ENCODE measurements around the gene TMEM167A. TPM values are rescaled to one million over a fixed set of nuclear protein-coding genes. Genes with fewer than 3 reads are reported as not detected.

Gene TMEM167A
- total RNA-seq, 1 experiment from 2014 or later = 144 TPM

DNA sequence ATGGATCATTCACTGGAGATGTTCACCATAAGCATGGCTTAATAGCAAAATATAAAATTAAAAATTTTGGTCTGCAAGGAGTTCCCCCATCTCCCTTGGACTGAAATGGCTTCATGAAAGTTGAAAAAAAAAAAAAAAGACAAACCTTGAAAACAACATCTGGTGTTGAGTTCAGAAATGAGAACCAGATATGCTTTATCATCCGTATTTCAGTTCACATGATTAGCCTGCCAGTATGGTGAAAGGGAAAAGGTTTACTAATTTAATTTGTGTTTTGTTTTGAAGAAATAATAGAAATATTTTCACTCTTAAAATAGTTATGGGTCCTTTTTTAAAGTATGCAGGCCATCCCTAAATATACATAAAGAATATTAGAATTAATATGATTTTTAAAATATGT, 67.8 kb downstream of the TMEM167A start:
- H3K4me1 ChIP-seq (replicated peaks) = no peaks in the 10 kb centered on the region
- no peak overlapping the region for H3K4me3 ChIP-seq
- no peak overlapping the region for H3K27ac ChIP-seq
- no peaks in the 10 kb centered on the region for H3K36me3 ChIP-seq
- H3K9me3 ChIP-seq (replicated peaks) = no peaks in the 10 kb centered on the region
- DNase-seq (ENCODE audit: low read depth in 1 of 2, low spot score in 2 of 2) = no peak
- H3K27me3 ChIP-seq (replicated peaks) = no peaks in the 10 kb centered on the region

DNA sequence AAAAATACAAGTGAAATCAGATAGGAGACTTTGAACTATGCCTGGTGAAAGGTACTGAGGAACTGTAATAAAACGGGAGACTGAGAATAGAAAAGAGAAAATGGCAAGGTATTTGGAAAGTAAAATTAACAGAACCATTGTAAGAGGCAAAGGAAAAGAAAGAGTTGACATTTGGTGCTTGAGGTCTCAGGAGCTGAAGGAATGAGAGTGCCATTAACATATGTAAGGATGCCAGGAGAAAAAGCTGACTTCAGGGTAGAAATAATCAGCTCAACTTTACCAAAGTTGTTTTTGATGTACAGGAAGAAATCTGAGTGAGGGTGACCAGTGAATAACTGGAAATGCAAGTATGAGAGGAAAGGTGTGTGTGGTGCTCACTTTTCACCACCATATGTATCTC, 69.4 kb downstream of the TMEM167A start:
- H3K27me3 ChIP-seq (replicated peaks) = no peaks in the 10 kb centered on the region
- H3K36me3 ChIP-seq = no peaks in the 10 kb centered on the region
- DNase-seq (ENCODE audit: low read depth in 1 of 2, low spot score in 2 of 2) = no peak
- H3K27ac ChIP-seq = no peak overlapping the region
- H3K4me3 ChIP-seq = no peak overlapping the region
- no peaks in the 10 kb centered on the region for H3K4me1 ChIP-seq (replicated peaks)
- H3K9me3 ChIP-seq (replicated peaks) = no peaks in the 10 kb centered on the region

DNA sequence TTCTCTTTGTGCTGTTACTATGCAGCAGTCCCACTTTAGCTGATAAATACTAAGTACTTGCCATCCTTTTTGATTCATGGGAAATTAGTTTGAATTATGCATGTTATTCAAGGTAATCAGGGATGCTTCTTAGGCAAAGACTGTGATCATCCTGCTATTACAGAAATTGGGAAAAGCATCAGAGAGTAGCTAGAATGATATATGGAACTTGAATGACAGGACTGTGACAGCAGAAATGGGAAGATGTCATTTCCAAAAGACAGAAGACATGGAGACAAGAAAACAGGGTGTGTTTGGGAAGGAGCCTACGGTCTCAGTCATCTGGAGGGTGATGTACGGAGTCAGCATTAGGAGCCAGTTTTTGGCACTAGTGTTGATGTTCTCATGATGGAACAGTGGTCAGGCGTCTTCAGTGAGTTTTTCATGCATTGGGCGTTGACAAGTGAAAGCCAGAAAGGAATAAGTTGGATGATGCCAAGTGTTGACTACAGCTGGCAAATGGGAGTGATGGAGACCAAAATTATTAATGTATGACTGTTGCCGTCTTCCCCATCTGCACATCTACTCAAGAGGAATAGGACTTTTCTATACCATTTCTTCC, 70.4 kb downstream of the TMEM167A start:
- Histone ChIP-seq H3K4me3 (no peak overlapping the region), H3K27ac (no peak overlapping the region), H3K4me1 (replicated peaks) (no peaks in the 10 kb centered on the region), H3K9me3 (replicated peaks) (no peaks in the 10 kb centered on the region), H3K36me3 (no peaks in the 10 kb centered on the region), H3K27me3 (replicated peaks) (no peaks in the 10 kb centered on the region)
- no peak for DNase-seq (ENCODE audit: low read depth in 1 of 2, low spot score in 2 of 2)

DNA sequence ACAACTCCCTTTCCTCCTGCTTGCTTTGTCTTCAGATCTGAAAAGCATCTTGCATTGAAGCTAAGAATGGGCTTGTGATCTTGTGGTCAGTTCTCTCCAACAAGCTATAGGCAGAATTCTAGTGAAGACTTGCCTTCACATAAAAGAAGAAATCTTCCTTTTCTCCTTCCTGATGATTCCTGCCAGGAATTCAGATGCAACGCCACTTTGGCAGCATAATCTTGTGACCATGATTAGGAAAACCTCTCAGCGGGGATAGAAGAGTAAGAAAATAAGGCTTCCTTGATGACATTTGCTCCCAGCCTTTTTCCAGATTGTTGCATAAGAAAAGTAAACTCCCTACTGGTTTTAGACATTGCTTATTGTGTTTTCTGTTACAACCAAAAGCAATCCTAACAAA, 73.4 kb downstream of the TMEM167A start:
- H3K27ac ChIP-seq = no peak overlapping the region
- H3K4me3 ChIP-seq = no peak overlapping the region
- no peak for DNase-seq (ENCODE audit: low read depth in 1 of 2, low spot score in 2 of 2)
- H3K9me3 ChIP-seq (replicated peaks) = no peaks in the 10 kb centered on the region
- no peaks in the 10 kb centered on the region for H3K36me3 ChIP-seq
- no peaks in the 10 kb centered on the region for H3K27me3 ChIP-seq (replicated peaks)
- H3K4me1 ChIP-seq (replicated peaks) = peaks cover 14% of the 10 kb centered on the region

Other genes starting within 250 kb of the TMEM167A start
- 11.7 and 16.1 TPM in 2 replicates for gene XRCC4, start 153 bp upstream of the TMEM167A start, total RNA-seq (2014; rRNA removed; shearing (Covaris generic))